ENCODE results near the gene ZNF385C. TPM values are rescaled to one million over a fixed set of nuclear protein-coding genes. Genes with fewer than 3 reads are reported as not detected.
A peak's percentile ranks its signal among the peaks of the same experiment; 100 is the strongest.

ZNF385C gene
- total and polyA plus RNA-seq, 2 of the 13 experiments (the other 11 are each of a cell fraction or from before 2014, with no cell fraction given), result 2.3 to 6.1 TPM

DNA sequence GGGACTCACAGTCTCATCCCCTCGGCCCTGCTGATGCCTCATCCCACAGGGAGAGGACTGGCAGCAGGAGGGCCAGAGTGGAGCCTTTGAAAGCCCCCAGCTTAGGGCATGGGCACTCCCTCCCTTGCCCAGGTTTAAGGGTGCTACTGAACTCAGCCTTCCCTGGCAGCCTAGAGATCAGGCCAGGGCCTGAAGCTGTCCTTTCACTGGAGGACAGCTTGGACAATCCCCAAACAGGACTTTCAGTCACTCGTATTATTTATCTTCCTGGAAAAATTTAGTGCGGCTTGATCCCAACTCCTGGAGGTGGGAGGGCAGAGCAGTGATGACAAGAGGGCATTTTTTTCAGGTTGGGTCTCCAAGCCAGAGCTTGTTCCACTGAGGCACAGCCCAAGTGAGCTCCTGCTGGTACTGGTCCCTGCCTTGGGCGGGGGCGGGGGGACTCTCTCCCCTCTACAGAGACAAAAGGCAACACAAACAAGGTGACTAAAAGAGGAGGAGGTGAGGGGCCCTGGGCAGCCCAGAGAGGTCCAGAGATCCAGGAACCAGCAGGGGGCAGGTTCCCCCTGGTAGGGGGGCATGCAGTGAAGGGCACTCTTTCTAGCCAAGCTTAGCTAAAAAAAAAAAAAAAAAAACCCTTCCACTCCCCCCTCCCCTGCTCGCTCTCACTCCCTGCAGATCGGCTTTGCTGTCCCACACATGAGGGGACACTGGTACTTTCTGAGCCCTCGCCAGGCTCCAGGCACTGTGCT, 1.7 kb downstream of the ZNF385C start (continued):
- TF ChIP-seq, protein P1, sequence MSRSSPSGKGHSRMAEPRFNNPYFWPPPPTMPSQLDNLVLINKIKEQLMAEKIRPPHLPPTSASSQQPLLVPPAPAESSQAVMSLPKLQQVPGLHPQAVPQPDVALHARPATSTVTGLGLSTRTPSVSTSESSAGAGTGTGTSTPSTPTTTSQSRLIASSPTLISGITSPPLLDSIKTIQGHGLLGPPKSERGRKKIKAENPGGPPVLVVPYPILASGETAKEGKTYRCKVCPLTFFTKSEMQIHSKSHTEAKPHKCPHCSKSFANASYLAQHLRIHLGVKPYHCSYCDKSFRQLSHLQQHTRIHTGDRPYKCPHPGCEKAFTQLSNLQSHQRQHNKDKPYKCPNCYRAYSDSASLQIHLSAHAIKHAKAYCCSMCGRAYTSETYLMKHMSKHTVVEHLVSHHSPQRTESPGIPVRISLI (CRISPR knock-in tag; IDR thresholded peaks at IDR 0.05; ENCODE audit: borderline replicate concordance), result peak; percentile 33; the same call in 1 of the 2 replicates
- TF ChIP-seq NFIC (IDR thresholded peaks at IDR 0.05; ENCODE audit: low read length) (no peak), HMGA1 (CRISPR knock-in tag; conservative IDR thresholded peaks at IDR 0.05) (no peak), ZNF629 (CRISPR knock-in tag; conservative IDR thresholded peaks at IDR 0.05) (no peak), ZNF720 (CRISPR knock-in tag; IDR thresholded peaks at IDR 0.05) (no peak), ZSCAN25 (CRISPR knock-in tag; IDR thresholded peaks at IDR 0.05) (no peak), ARID2 (CRISPR knock-in tag; IDR thresholded peaks at IDR 0.05; ENCODE audit: borderline replicate concordance) (no peak), REPIN1 (CRISPR knock-in tag; IDR thresholded peaks at IDR 0.05; ENCODE audit: borderline replicate concordance, low read depth) (no peak), ELF4 (CRISPR knock-in tag; IDR thresholded peaks at IDR 0.05; ENCODE audit: borderline replicate concordance) (no peak), KDM6A (CRISPR knock-in tag; IDR thresholded peaks at IDR 0.05; ENCODE audit: low read depth) (no peak), AFF4 (CRISPR knock-in tag; IDR thresholded peaks at IDR 0.05) (no peak), ZNF616 (CRISPR knock-in tag; IDR thresholded peaks at IDR 0.05; ENCODE audit: low read depth) (no peak), ZNF772 (CRISPR knock-in tag; IDR thresholded peaks at IDR 0.05) (no peak), ZSCAN5A (CRISPR knock-in tag; IDR thresholded peaks at IDR 0.05; ENCODE audit: borderline replicate concordance) (0 out of 2 replicates have a peak, but pooled peaks have one; percentile 22), TCF7 (IDR thresholded peaks at IDR 0.05; ENCODE audit: low read depth) (no peak), SP4 (CRISPR knock-in tag; IDR thresholded peaks at IDR 0.05) (0 out of 2 replicates have a peak, but pooled peaks have one; percentile 28), GFI1 (CRISPR knock-in tag; IDR thresholded peaks at IDR 0.05; ENCODE audit: borderline replicate concordance) (no peak)
- TF ChIP-seq, protein P2, sequence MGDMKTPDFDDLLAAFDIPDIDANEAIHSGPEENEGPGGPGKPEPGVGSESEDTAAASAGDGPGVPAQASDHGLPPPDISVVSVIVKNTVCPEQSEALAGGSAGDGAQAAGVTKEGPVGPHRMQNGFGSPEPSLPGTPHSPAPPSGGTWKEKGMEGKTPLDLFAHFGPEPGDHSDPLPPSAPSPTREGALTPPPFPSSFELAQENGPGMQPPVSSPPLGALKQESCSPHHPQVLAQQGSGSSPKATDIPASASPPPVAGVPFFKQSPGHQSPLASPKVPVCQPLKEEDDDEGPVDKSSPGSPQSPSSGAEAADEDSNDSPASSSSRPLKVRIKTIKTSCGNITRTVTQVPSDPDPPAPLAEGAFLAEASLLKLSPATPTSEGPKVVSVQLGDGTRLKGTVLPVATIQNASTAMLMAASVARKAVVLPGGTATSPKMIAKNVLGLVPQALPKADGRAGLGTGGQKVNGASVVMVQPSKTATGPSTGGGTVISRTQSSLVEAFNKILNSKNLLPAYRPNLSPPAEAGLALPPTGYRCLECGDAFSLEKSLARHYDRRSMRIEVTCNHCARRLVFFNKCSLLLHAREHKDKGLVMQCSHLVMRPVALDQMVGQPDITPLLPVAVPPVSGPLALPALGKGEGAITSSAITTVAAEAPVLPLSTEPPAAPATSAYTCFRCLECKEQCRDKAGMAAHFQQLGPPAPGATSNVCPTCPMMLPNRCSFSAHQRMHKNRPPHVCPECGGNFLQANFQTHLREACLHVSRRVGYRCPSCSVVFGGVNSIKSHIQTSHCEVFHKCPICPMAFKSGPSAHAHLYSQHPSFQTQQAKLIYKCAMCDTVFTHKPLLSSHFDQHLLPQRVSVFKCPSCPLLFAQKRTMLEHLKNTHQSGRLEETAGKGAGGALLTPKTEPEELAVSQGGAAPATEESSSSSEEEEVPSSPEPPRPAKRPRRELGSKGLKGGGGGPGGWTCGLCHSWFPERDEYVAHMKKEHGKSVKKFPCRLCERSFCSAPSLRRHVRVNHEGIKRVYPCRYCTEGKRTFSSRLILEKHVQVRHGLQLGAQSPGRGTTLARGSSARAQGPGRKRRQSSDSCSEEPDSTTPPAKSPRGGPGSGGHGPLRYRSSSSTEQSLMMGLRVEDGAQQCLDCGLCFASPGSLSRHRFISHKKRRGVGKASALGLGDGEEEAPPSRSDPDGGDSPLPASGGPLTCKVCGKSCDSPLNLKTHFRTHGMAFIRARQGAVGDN (CRISPR knock-in tag; IDR thresholded peaks at IDR 0.05), result 0 out of 2 replicates have a peak, but pooled peaks have one; percentile 19
